Keratinocyte (primary cell): ENCODE results near the gene KAT5. TPM values are rescaled to one million over a fixed set of nuclear protein-coding genes. Genes with fewer than 3 reads are reported as not detected.

Experiments
- DNase-seq: peaks from one replicate; pipeline ENCODE4 v3.0.0-alpha.2; 2011; ENCODE audit warnings: low read depth, missing footprints, low spot score
- FAIRE-seq: peaks from 2 replicates; lab custom pipeline; 2011; peaks lifted over from hg19 to GRCh38; lab: Jason Lieb, UNC
- H2AFZ ChIP-seq: 2 replicates; pipeline ENCODE4 v1.6.0; 2012; ENCODE audit warnings: low read length, control low read depth, inconsistent platforms; ENCODE audit not compliant: control insufficient read depth
- H3K27ac ChIP-seq: 2 replicates; pipeline ENCODE4 v1.5.1; 2011; ENCODE audit warnings: low read length; ENCODE audit not compliant: control insufficient read depth, insufficient read depth
- H3K27me3 ChIP-seq: 3 replicates; pipeline ENCODE4 v1.6.0; 2011; ENCODE audit warnings: low read length; ENCODE audit not compliant: control insufficient read depth, insufficient read depth; ENCODE audit errors: extremely low read depth
- H3K36me3 ChIP-seq, 2 experiments: 2 replicates in 1 of 2; 3 replicates in 1 of 2; pipeline ENCODE4 v1.5.1; 2011; ENCODE audit warnings: low read length in 2 of 2, mild to moderate bottlenecking in 1 of 2; ENCODE audit not compliant: control insufficient read depth in 2 of 2, insufficient read depth in 2 of 2; ENCODE audit errors: extremely low read depth in 1 of 2
- H3K4me1 ChIP-seq: 3 replicates; pipeline ENCODE4 v1.5.1; 2011; ENCODE audit warnings: low read length; ENCODE audit not compliant: control insufficient read depth, insufficient read depth; ENCODE audit errors: extremely low read depth
- H3K4me2 ChIP-seq: 3 replicates; pipeline ENCODE4 v1.6.0; 2011; ENCODE audit warnings: low read depth, low read length; ENCODE audit not compliant: control insufficient read depth, insufficient read depth; ENCODE audit errors: extremely low read depth
- H3K4me3 ChIP-seq, 3 experiments: fragments of 200-600 bp in 1 of 3; sonication (generic) in 1 of 3; 2 replicates in 2 of 3; 3 replicates in 1 of 3; pipeline ENCODE4 v1.5.1; 2011 to 2016; ENCODE audit warnings: low read length in 3 of 3, mild to moderate bottlenecking in 3 of 3, control low read depth in 2 of 3, inconsistent platforms in 1 of 3, low read depth in 1 of 3, mixed read lengths in 1 of 3, mixed run types in 1 of 3, moderate library complexity in 1 of 3; ENCODE audit not compliant: control insufficient read depth in 2 of 3, insufficient read depth in 2 of 3; ENCODE audit errors: extremely low read depth in 1 of 3
- H3K79me2 ChIP-seq: 2 replicates; pipeline ENCODE4 v1.6.0; 2012; ENCODE audit warnings: low read length; ENCODE audit not compliant: control insufficient read depth, insufficient read depth
- H3K9ac ChIP-seq: 3 replicates; pipeline ENCODE4 v1.6.0; 2011; ENCODE audit warnings: low read length; ENCODE audit not compliant: control insufficient read depth, insufficient read depth; ENCODE audit errors: extremely low read depth
- H3K9me1 ChIP-seq: 3 replicates; pipeline ENCODE4 v1.6.0; 2011; ENCODE audit warnings: low read length; ENCODE audit not compliant: control insufficient read depth, insufficient read depth; ENCODE audit errors: extremely low read depth
- H3K9me3 ChIP-seq: 2 replicates; pipeline ENCODE4 v1.5.1; 2012; ENCODE audit warnings: low read depth, low read length; ENCODE audit not compliant: control insufficient read depth
- H4K20me1 ChIP-seq: 3 replicates; pipeline ENCODE4 v1.6.0; 2011; ENCODE audit warnings: low read length; ENCODE audit not compliant: control insufficient read depth, insufficient read depth; ENCODE audit errors: extremely low read depth
- EZH2 ChIP-seq: IDR thresholded peaks from one replicate; pipeline ENCODE4 v1.6.1; 2012; ENCODE audit warnings: inconsistent platforms, mild to moderate bottlenecking, low read length, moderate library complexity
- dilution Hi-C: fragments of 300-500 bp; cut with MboI; formaldehyde crosslinking; loops from one replicate; pipeline ENCODE4 v1.7.0; 2020; ENCODE audit warnings: low sequenced_read_pairs; ENCODE audit not compliant: extremely low pct_ligation_motif_present
- polyA plus RNA-seq, 5 experiments: library from polyadenylated mRNA; depleted of rRNA in 3 of 5; stranded (reverse) in 3 of 5; stranded (forward) in 1 of 5; unstranded in 1 of 5; fragments of >200 nt; gene quantifications; 1 replicate in 1 of 5; 2 replicates in 3 of 5; 3 replicates in 1 of 5; pipeline versions ENCODE4 v1.2.1 to v1.2.3, GENCODE V29; 2011 to 2012; ENCODE audit warnings: missing spikeins in 2 of 5, low read depth in 1 of 5, low replicate concordance in 1 of 5
- TF ChIP-seq, protein P1 (sequence below), 3 experiments: IDR thresholded peaks in 1 of 3; conservative IDR thresholded peaks in 1 of 3; optimal IDR thresholded peaks in 1 of 3; 2 replicates in 2 of 3; 3 replicates in 1 of 3; pipeline versions ENCODE3 to v1.5.1; 2011; ENCODE audit warnings: low read length in 3 of 3, mild to moderate bottlenecking in 3 of 3, moderate library complexity in 2 of 3, control low read depth in 1 of 3, inconsistent platforms in 1 of 3; ENCODE audit not compliant: insufficient read depth in 2 of 3; ENCODE audit errors: extremely low read depth in 1 of 3

KAT5 gene
- polyA plus RNA-seq, 1 donor (not counting 4 experiments of a cell fraction or from before 2014, with no cell fraction given) = 26.8 TPM

DNA sequence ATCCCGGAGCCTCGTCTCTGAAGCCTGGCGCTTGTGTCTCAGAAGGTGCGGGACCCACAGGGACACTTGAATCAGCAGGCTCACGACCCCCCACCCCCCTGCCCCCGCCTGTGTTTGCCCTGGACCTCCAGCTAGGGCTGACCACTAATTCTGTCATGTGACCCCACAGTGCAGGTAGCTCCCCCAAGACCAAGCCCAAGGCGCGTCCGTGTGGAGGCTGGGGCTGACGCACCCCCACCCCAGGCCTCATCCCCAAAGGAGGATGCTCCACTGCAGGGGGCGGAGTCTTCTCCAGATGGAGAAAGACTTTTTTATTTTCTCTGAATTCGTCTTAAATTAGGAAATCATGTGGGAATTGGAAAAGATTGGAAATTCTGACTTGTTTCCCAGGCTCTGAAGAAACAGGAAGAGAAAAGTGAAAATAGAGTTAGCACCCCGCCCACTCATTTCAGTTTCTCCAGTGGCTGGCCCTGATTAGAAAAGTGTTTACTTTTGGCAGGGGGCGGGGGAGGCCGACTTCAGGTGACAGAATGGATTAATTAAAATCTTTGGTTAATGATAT, 48.3 kb upstream of the KAT5 start:
- peaks cover 23% of the 10 kb centered on the region for H3K79me2 ChIP-seq
- TF ChIP-seq EZH2 = no peak
- TF ChIP-seq, protein P1, sequence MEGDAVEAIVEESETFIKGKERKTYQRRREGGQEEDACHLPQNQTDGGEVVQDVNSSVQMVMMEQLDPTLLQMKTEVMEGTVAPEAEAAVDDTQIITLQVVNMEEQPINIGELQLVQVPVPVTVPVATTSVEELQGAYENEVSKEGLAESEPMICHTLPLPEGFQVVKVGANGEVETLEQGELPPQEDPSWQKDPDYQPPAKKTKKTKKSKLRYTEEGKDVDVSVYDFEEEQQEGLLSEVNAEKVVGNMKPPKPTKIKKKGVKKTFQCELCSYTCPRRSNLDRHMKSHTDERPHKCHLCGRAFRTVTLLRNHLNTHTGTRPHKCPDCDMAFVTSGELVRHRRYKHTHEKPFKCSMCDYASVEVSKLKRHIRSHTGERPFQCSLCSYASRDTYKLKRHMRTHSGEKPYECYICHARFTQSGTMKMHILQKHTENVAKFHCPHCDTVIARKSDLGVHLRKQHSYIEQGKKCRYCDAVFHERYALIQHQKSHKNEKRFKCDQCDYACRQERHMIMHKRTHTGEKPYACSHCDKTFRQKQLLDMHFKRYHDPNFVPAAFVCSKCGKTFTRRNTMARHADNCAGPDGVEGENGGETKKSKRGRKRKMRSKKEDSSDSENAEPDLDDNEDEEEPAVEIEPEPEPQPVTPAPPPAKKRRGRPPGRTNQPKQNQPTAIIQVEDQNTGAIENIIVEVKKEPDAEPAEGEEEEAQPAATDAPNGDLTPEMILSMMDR (optimal IDR thresholded peaks at IDR 0.05 in 1 of 3, IDR thresholded peaks at IDR 0.05 in 1 of 3, conservative IDR thresholded peaks at IDR 0.05 in 1 of 3; ENCODE audit: extremely low read depth in 1 of 3, insufficient read depth in 2 of 3, low read length in 3 of 3) = no peak
- DNase-seq = no peak
- H3K9me1 ChIP-seq = no peaks in the 10 kb centered on the region
- FAIRE-seq = no peak
- peaks cover 22 to 23% of the 10 kb centered on the region in 2 experiments for H3K36me3 ChIP-seq
- H3K4me1 ChIP-seq = peaks cover 12% of the 10 kb centered on the region
- H3K9ac ChIP-seq = peak overlapping the region; percentile 97
- H4K20me1 ChIP-seq = no peaks in the 10 kb centered on the region
- no peaks in the 10 kb centered on the region for H3K9me3 ChIP-seq
- H3K27me3 ChIP-seq = no peaks in the 10 kb centered on the region
- dilution Hi-C loops = no loop called here
- H3K4me2 ChIP-seq = peak overlapping the region; percentile 90
- peak overlapping the region; percentile 93 for H2AFZ ChIP-seq
- H3K27ac ChIP-seq = peak overlapping the region; percentile 97
- H3K4me3 ChIP-seq = peak overlapping the region; percentile 70 to 98 (median 82)

GRCh38 chr11:65672180-65672860, 39.7 kb upstream of the KAT5 start:
- H3K9me3 ChIP-seq = no peaks in the 10 kb centered on the region
- no peaks in the 10 kb centered on the region for H3K27me3 ChIP-seq
- FAIRE-seq = no peak
- dilution Hi-C loops = no loop called here
- H3K9ac ChIP-seq = no peak overlapping the region
- no peak for DNase-seq
- no peak overlapping the region for H3K4me3 ChIP-seq
- TF ChIP-seq, protein P1 (optimal IDR thresholded peaks at IDR 0.05 in 1 of 3, IDR thresholded peaks at IDR 0.05 in 1 of 3, conservative IDR thresholded peaks at IDR 0.05 in 1 of 3; ENCODE audit: extremely low read depth in 1 of 3, insufficient read depth in 2 of 3, low read length in 3 of 3) = no peak
- TF ChIP-seq EZH2 = no peak
- no peaks in the 10 kb centered on the region for H3K79me2 ChIP-seq
- H3K4me1 ChIP-seq = no peaks in the 10 kb centered on the region
- no peak overlapping the region for H3K27ac ChIP-seq
- H3K4me2 ChIP-seq = no peak overlapping the region
- H4K20me1 ChIP-seq = no peaks in the 10 kb centered on the region
- H3K9me1 ChIP-seq = no peaks in the 10 kb centered on the region
- H2AFZ ChIP-seq = no peak overlapping the region
- no peaks in the 10 kb centered on the region for H3K36me3 ChIP-seq
